MM.1S (cell line): ENCODE data around the gene TNIK.

Experiments used
- DNase-seq: peaks from one replicate; pipeline ENCODE4 v3.0.0-alpha.2; 2015
- H2AFZ ChIP-seq: fragments of 300-600 bp; sonication (generic); 2 replicates; pipeline ENCODE4 v1.6.0; 2016; ENCODE audit warnings: antibody characterized with exemption, low read length
- H3F3A ChIP-seq: fragments of 300-600 bp; sonication (generic); 2 replicates; pipeline ENCODE4 v1.6.1; 2016; ENCODE audit warnings: mild to moderate bottlenecking, antibody characterized with exemption, low read length, moderate library complexity, mixed read lengths; ENCODE audit not compliant: insufficient read depth
- H3K27ac ChIP-seq: fragments of 300-600 bp; sonication (generic); 2 replicates; pipeline ENCODE4 v1.5.1; 2016; ENCODE audit warnings: mild to moderate bottlenecking, low read length
- H3K27me3 ChIP-seq: fragments of 300-600 bp; sonication (generic); replicated peaks from 2 replicates; pipeline ENCODE4 v1.6.0; 2016; ENCODE audit warnings: low read length; ENCODE audit not compliant: insufficient read depth
- H3K36me3 ChIP-seq: fragments of 300-600 bp; sonication (generic); replicated peaks from 2 replicates; pipeline ENCODE4 v1.6.1; 2016; ENCODE audit warnings: mild to moderate bottlenecking, low read length, mixed read lengths; ENCODE audit not compliant: insufficient read depth
- H3K4me1 ChIP-seq: fragments of 300-600 bp; sonication (generic); 2 replicates; pipeline ENCODE4 v1.6.1; 2016; ENCODE audit warnings: low read length, mixed read lengths
- H3K4me2 ChIP-seq: fragments of 300-600 bp; sonication (generic); 2 replicates; pipeline ENCODE4 v1.6.0; 2016; ENCODE audit warnings: low read depth, low read length
- H3K4me3 ChIP-seq: fragments of 300-600 bp; sonication (generic); 2 replicates; pipeline ENCODE4 v1.5.1; 2016; ENCODE audit warnings: low read length, mixed read lengths
- H3K79me2 ChIP-seq: fragments of 300-600 bp; sonication (generic); 2 replicates; pipeline ENCODE4 v1.6.1; 2016; ENCODE audit warnings: mixed run types, low read length, mixed read lengths
- H3K9ac ChIP-seq: fragments of 300-600 bp; sonication (generic); 2 replicates; pipeline ENCODE4 v1.6.1; 2016; ENCODE audit warnings: low read length, mixed read lengths
- H3K9me2 ChIP-seq: fragments of 300-600 bp; sonication (generic); replicated peaks from 2 replicates; pipeline ENCODE4 v1.6.1; 2016; ENCODE audit warnings: mild to moderate bottlenecking, low read length, mixed read lengths; ENCODE audit not compliant: insufficient read depth
- H3K9me3 ChIP-seq: fragments of 300-600 bp; sonication (generic); replicated peaks from 2 replicates; pipeline ENCODE4 v1.6.1; 2016; ENCODE audit warnings: mild to moderate bottlenecking, low read length, mixed read lengths; ENCODE audit not compliant: insufficient read depth
- H4K20me1 ChIP-seq: fragments of 300-600 bp; sonication (generic); 2 replicates; pipeline ENCODE4 v1.6.1; 2016; ENCODE audit warnings: mild to moderate bottlenecking, low read length, moderate library complexity, mixed read lengths; ENCODE audit not compliant: insufficient read depth
- CTCF ChIP-seq: fragments of 300-600 bp; sonication (generic); IDR thresholded peaks from 2 replicates; pipeline ENCODE4 v1.5.1; 2016; ENCODE audit warnings: antibody characterized with exemption, low read length, mixed read lengths
- EZH2 ChIP-seq: fragments of 300-600 bp; sonication (generic); optimal IDR thresholded peaks from 2 replicates; pipeline ENCODE3; 2017; ENCODE audit warnings: low read depth, mild to moderate bottlenecking, antibody characterized with exemption, low read length, mixed read lengths
- EZH2phosphoT487 ChIP-seq: fragments of 300-600 bp; sonication (generic); IDR thresholded peaks from 2 replicates; pipeline ENCODE4 v1.6.1; 2018; ENCODE audit warnings: antibody characterized with exemption, low read length

TNIK gene

GRCh38 chr3:171237009-171237385, 223.2 kb downstream of the TNIK start:
- H3K9me3 ChIP-seq: no peaks in the 10 kb centered on the region
- no peak overlapping the region for H3K4me2 ChIP-seq
- no peaks in the 10 kb centered on the region for H3K79me2 ChIP-seq
- H3K27ac ChIP-seq: no peak overlapping the region
- no peaks in the 10 kb centered on the region for H3F3A ChIP-seq
- H4K20me1 ChIP-seq: no peaks in the 10 kb centered on the region
- H3K9me2 ChIP-seq: no peaks in the 10 kb centered on the region
- no peak overlapping the region for H3K4me3 ChIP-seq
- no peak for TF ChIP-seq EZH2phosphoT487
- TF ChIP-seq CTCF: no peak
- TF ChIP-seq EZH2: no peak
- no peaks in the 10 kb centered on the region for H3K27me3 ChIP-seq
- H2AFZ ChIP-seq: no peak overlapping the region
- no peaks in the 10 kb centered on the region for H3K4me1 ChIP-seq
- no peak overlapping the region for H3K9ac ChIP-seq
- no peaks in the 10 kb centered on the region for H3K36me3 ChIP-seq
- DNase-seq: no peak

- no peaks in the 10 kb centered on the region for H3F3A ChIP-seq
- TF ChIP-seq CTCF (no peak), EZH2 (no peak), EZH2phosphoT487 (no peak)
- no peaks in the 10 kb centered on the region for H3K9me3 ChIP-seq
- no peaks in the 10 kb centered on the region for H3K4me1 ChIP-seq
- no peaks in the 10 kb centered on the region for H3K9me2 ChIP-seq
- no peak overlapping the region for H2AFZ ChIP-seq
- H3K4me2 ChIP-seq: no peak overlapping the region
- no peak overlapping the region for H3K27ac ChIP-seq
- no peaks in the 10 kb centered on the region for H3K27me3 ChIP-seq
- H4K20me1 ChIP-seq: no peaks in the 10 kb centered on the region
- H3K36me3 ChIP-seq: no peaks in the 10 kb centered on the region
- no peak overlapping the region for H3K9ac ChIP-seq
- no peak for DNase-seq
- no peaks in the 10 kb centered on the region for H3K79me2 ChIP-seq
- H3K4me3 ChIP-seq: no peak overlapping the region
Observed at GRCh38 chr3:171236265-171237008, 223.8 kb downstream of the TNIK start.

- H3K27ac ChIP-seq: no peak overlapping the region
- TF ChIP-seq EZH2 (no peak), CTCF (no peak), EZH2phosphoT487 (no peak)
- no peak overlapping the region for H2AFZ ChIP-seq
- no peak overlapping the region for H3K4me2 ChIP-seq
- H3K4me1 ChIP-seq: no peaks in the 10 kb centered on the region
- no peaks in the 10 kb centered on the region for H3K36me3 ChIP-seq
- H3F3A ChIP-seq: no peaks in the 10 kb centered on the region
- H4K20me1 ChIP-seq: no peaks in the 10 kb centered on the region
- no peak for DNase-seq
- no peaks in the 10 kb centered on the region for H3K79me2 ChIP-seq
- H3K9ac ChIP-seq: no peak overlapping the region
- no peaks in the 10 kb centered on the region for H3K9me3 ChIP-seq
- H3K27me3 ChIP-seq: no peaks in the 10 kb centered on the region
- H3K9me2 ChIP-seq: no peaks in the 10 kb centered on the region
- no peak overlapping the region for H3K4me3 ChIP-seq
Observed at GRCh38 chr3:171234298-171235010, 225.8 kb downstream of the TNIK start.
